HG02943 (cell line): ENCODE results near the gene MAMDC4.
"Not testable (repeated sequence)": the region's sequence is repeated elsewhere in the genome, so short reads cannot be mapped to it uniquely, and the experiment has no call there.

Source experiments
- ATAC-seq: cut with Tn5 transposase; IDR thresholded peaks from one replicate; pipeline ENCODE4 v1.9.1; 2021; ENCODE audit warnings: mild to moderate bottlenecking, low read depth, moderate library complexity; ENCODE audit not compliant: unreplicated experiment

Gene MAMDC4

GRCh38 chr9:136860529-136860928, 8.4 kb downstream of the MAMDC4 start:
- no peak for ATAC-seq

DNA sequence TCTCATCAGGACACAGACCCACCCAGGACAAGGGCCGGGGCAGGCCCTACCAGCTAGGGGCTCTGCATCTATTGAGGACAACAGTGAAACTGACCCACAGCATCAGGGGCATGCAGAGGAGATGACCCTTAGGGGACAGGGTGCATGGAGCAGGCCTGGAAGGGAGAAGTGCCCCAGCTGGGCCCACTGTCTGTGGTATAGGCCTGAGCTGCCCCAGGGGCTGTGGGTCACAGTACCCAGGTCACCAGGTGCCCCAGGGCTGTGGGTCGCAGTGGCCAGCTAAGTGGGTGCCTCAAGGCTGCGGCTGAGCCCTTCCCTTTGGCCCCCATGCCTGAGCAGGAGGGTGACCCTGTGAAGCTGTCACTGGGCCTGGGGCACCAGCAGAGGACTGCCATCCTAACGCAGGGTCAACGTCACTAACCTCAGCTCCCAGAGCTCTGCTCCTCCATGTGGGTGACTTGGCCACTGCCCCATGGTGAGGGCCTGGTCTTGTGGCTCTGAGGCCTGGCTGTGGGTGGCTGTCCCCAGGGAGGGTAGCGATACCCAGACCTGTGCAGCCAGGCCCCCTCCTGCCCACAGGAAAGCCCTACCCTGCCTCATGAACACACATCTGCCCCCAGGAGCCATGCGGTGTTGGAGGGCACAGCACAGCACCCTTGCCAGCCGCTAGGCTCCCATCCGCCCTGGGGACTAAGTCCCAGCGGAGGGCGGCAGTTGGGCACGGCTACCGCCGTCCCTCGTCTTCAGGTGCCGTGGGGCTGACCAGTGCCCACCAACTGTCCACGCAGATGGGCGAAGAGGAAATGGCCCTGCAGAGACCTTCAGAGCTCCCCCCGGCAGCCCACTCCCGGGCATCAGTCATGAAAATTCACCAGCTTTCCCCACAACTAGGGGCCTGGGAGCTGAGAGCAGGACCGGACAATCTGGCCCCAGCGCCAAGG, 9.1 kb downstream of the MAMDC4 start:
- no peak for ATAC-seq

- ATAC-seq, result no peak
These were observed 9.8 kb downstream of the MAMDC4 start for GRCh38 chr9:136861874-136862457.

- ATAC-seq, result no peak
These were observed 10.9 kb downstream of the MAMDC4 start for GRCh38 chr9:136862849-136863622.

DNA sequence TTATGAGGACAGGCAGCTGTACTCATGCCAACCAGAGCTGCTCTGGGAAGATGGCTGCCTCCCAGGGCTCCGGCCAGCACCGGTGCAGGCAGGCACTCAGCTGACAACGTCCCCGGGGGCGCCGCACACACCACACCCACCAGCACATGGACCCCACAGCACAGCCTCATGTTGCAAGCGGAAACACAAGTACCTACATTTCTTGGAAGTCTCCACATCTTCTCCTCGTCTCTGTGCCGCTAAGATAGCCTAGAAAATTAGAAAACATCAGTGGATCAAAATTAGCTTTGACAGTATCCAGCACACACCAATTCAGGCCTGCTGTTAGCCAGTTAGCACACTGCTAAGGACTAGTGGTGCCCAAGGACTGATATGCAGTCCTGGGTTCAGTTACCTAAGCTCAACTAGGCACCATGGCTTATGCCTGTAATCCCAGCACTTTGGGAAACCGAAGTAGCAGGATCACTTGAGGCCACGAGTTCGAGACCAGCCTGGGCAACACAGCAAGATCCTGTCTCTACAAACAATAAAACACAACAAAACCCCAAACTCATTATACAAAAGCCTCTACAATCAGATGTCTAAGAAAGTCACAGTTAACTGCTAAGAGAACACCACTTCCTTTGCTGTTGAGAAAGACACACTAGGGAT, 11.6 kb downstream of the MAMDC4 start:
- no peak for ATAC-seq

DNA sequence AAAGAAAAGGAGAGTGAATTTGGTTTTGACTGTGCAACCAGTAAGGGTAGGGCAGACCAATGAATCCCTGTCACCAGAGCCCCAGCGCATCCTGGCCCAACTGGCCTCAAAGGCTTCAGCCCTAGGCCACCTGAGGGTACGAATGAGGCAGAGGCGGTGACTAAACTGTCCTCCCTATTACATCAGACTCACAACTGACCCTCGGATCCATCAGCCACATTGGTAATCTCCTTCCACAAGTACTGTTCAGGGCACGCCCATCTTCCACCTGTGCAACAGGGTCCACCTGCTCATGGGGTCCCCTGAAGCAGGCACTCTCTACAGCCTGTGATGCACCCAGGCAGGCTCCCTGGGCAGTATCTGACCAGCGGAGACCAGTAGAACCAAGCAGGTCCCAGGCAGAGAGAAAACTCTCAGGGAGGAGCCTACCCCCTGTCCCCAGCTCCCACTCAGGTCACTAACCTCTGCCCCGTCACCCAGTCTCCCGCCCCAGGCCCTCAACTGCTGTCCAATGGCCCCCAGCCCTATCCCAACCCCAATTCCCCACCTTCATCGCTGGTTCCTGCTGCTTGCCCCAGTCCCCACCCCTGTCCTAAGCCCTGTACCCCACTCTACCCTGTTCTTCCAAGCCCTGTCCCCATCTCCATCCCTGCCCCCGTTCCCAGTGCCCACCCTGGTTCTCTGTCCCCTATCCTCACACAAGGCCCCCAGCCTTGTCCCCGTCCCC, 13.1 kb downstream of the MAMDC4 start:
- ATAC-seq, result no peak

GRCh38 chr9:136865768-136866103, 13.6 kb downstream of the MAMDC4 start:
- no peak for ATAC-seq

DNA sequence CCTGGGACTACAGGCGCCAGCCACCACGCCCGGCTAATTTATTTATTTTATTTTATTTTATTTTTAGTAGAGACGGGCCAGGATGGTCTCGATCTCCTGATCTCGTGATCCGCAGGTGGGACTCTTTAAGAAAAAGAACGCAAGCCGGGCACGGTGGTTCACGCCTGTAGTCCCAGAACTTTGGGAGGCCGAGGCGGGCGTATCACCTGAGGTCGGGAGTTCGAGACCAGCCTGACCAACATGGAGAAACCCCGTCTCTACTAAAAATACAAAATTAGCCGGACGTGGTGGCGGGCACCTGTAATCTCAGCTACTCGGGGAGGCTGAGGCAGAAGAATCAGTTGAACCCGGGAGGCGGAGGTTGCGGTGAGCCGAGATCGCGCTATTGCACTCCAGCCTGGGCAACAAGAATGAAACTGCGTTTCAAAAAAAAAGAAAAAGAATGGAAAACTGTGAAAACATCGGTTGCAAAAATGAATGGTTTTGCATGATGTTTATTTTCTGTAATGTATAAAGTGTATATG, 14.8 kb downstream of the MAMDC4 start:
- not testable (repeated sequence) for ATAC-seq

GRCh38 chr9:136867480-136867879, 15.3 kb downstream of the MAMDC4 start:
- ATAC-seq, result no peak

- ATAC-seq, result no peak
These were observed 15.8 kb downstream of the MAMDC4 start for GRCh38 chr9:136867917-136868316.

DNA sequence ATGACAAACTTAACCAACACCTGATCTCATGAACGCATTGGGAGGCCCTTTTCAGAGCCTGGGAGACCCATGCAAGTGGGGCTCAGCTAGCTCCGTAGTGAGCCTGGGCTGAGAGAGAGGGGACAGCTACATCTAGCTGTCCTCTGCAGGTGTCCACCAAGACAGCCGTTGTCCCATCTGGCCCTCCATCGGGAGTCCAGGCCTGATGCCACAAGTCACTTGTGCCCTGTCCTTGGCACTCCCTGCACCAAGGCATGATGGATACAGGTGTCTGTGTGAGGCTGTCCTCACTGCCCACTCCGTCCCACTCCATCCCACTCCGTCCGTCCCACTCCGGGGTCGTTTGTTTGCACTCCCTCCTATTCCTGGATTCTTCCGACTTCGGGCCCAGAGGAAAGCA, 16.5 kb downstream of the MAMDC4 start:
- ATAC-seq, result no peak

DNA sequence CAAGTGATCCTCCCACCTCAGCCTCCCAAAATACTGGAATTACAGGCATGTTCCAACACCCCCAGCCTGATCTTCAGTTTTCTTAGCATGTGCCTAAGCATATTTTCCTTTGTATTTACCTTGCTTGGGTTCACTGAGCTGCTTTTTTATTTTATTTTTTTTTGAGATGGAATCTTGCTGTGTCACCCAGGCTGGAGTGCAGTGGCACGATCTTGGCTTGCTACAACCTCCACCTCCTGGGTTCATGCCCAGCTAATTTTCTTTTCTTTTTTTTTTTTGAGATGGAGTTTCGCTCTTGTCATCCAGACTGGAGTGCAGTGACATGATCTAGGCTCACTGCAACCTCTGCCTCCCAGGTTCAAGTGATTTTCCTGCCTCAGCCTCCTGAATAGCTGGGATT, 17.5 kb downstream of the MAMDC4 start:
- ATAC-seq, result not testable (repeated sequence)

GRCh38 chr9:136875155-136875554, 23.0 kb downstream of the MAMDC4 start:
- ATAC-seq, result no peak

DNA sequence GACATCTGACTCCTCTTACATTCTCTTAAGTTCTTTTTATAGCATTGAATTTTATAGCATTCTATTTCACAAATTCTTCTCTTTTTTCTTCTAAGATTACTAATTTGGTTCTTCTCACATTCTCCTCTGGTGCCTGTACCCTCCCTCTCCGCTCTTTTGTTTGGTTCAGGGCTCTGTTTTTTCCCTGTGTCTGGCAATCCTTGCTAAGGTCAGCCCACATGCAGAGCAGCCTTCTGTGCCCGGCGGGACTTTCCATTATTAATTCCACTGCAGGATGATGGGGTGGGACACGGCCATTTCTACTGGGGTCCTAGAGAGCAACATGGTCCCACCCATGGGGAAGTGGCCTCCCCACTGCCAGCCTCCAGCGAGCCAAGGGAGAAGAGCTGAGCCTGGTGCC, 24.3 kb downstream of the MAMDC4 start:
- ATAC-seq, result no peak

GRCh38 chr9:136880651-136881050, 28.5 kb downstream of the MAMDC4 start:
- ATAC-seq, result no peak

- ATAC-seq, result no peak
These were observed 29.6 kb downstream of the MAMDC4 start for GRCh38 chr9:136881691-136882108.

DNA sequence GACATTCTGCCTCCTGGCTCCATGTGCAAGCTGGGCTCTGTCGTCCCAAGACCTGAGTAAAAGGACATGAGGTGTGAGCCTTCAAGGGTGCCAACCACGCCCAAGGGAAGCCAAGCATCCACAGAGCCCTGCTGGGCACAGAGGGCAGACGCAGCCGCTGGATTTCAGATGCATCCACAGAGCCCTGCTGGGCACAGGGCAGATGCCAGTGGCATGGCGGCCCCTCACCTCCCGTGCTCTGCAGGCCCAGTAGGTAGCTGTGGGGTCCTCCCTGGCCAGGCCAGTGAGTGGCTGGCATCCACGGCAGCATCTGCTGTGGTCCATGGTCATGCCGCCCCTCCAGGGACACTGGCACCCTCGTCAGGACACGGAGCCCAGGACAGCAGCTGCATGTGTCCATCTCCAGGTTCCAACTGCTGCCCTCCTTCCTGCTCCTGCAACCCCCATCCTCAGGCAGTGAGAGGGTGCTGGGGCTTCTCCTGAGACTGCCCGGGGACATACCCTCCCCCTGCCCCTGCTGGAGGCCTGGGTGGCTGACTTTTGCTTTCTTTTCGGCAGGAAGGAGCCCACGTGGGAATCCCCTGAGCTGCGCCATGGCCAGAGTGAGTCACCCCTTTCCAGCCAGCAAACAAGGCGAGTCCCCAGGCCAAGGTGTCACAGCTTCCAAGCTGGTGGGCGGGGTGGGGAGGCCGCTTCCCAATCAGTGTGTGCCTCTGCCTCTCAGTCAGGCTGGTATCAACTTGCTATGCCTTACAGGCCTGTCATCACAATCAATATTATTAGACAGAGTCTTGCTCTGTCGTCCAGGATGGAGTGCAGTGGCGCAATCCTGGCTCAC, 30.2 kb downstream of the MAMDC4 start:
- ATAC-seq, result no peak

GRCh38 chr9:136882947-136883283, 30.8 kb downstream of the MAMDC4 start:
- ATAC-seq, result not testable (repeated sequence)

GRCh38 chr9:136883670-136884069, 31.5 kb downstream of the MAMDC4 start:
- not testable (repeated sequence) for ATAC-seq
